Motor neuron (in vitro differentiated cells): ENCODE results near the gene GGTA1. TPM values are rescaled to one million over a fixed set of nuclear protein-coding genes. Genes with fewer than 3 reads are reported as not detected.
"Not testable (repeated sequence)": the region's sequence is repeated elsewhere in the genome, so short reads cannot be mapped to it uniquely, and the experiment has no call there.

Experiments
- ATAC-seq, 8 experiments: fragments of 200-7000 bp; cut with Tn5 transposase; replicated peaks in 6 of 8; 2 replicates each; pipeline ENCODE4 v1.8.0; 2021; ENCODE audit warnings: mild to moderate bottlenecking in 8 of 8, moderate library complexity in 8 of 8
- H3K27ac ChIP-seq, 2 donors: fragments of 250-450 bp; sonication (Bioruptor Pico); 2 replicates each; pipeline ENCODE4 v1.9.0; 2021; ENCODE audit warnings: antibody characterized with exemption in 2 of 2, mild to moderate bottlenecking in 2 of 2, moderate library complexity in 1 of 2
- H3K4me1 ChIP-seq, 2 donors: fragments of 250-450 bp; sonication (Bioruptor Pico); replicated peaks in 1 of 2; 2 replicates each; pipeline ENCODE4 v1.6.1; 2021; ENCODE audit warnings: antibody characterized with exemption in 2 of 2, mild to moderate bottlenecking in 2 of 2, moderate library complexity in 1 of 2
- H3K4me3 ChIP-seq, 5 donors: fragments of 250-450 bp; sonication (Bioruptor Pico); 2 replicates each; pipeline ENCODE4 v1.9.0; 2021; ENCODE audit warnings: antibody characterized with exemption in 5 of 5, mild to moderate bottlenecking in 5 of 5, moderate library complexity in 4 of 5
- WGBS, 10 experiments: fragments of 450-650 bp; shearing (Covaris generic); methylation state at CpG; one replicate each; pipeline ENCODE4 v1.0.0; 2022; 5-methylcytosine and 5-hydroxymethylcytosine counted together
- in situ Hi-C, 9 experiments: fragments of 400-800 bp; cut with MboI; loops; one replicate each; pipeline ENCODE4 v1.15.0; 2021; ENCODE audit warnings: low sequenced_read_pairs in 9 of 9, low pct_unique_long_range_greater_than_20kb in 2 of 9; ENCODE audit not compliant: unreplicated experiment in 9 of 9
- total RNA-seq, 8 experiments: library from RNA; unstranded; fragments of 300-600 nt; gene quantifications; 2 replicates each; pipeline versions ENCODE4 v1.2.3 to v1.2.4, GENCODE V29; 2022

GGTA1 gene
- total RNA-seq, 8 experiments from 2014 or later, result 0.05 to 1.9 (median 0.17) TPM; not detected in 1

- in situ Hi-C loops, result no loop called here
- H3K27ac ChIP-seq, result no peak overlapping the region
- no peak overlapping the region for H3K4me3 ChIP-seq
- ATAC-seq, result no peak
- peaks cover 0 to 6% of the 10 kb centered on the region in 2 donors for H3K4me1 ChIP-seq
- 25 to 100% (median 57%) methylated on average over 1 to 6 of the region's 6 CpGs; no CpG with 5 or more reads in 3 of the 10 experiments for WGBS, 10 experiments
Measured at GRCh38 chr9:121473229-121473628, 26.4 kb downstream of the GGTA1 start.

GRCh38 chr9:121472446-121472845 is 27.2 kb downstream of the GGTA1 start:
- in situ Hi-C loops, result no loop called here

GRCh38 chr9:121466142-121466541 is 33.5 kb downstream of the GGTA1 start:
- H3K4me3 ChIP-seq, result no peak overlapping the region
- peaks cover 0 to 6% of the 10 kb centered on the region in 2 donors for H3K4me1 ChIP-seq
- in situ Hi-C loops, result no loop called here
- 17 to 67% (median 33%) methylated on average over 1 of the region's 1 CpG; no CpG with 5 or more reads in 5 of the 10 experiments for WGBS, 10 experiments
- H3K27ac ChIP-seq, result no peak overlapping the region
- ATAC-seq, result no peak

More at GRCh38 chr9:121472446-121472845, 27.2 kb downstream of the GGTA1 start:
- WGBS, 10 experiments, result 20 to 58% (median 47%) methylated on average over 1 to 5 of the region's 5 CpGs; no CpG with 5 or more reads in 1 of the 10 experiments
- ATAC-seq, result peak in 3 of 8 experiments; percentile 69 to 87 (median 75)
- Histone ChIP-seq H3K4me1 (peaks cover 0 to 6% of the 10 kb centered on the region in 2 donors), H3K4me3 (no peak overlapping the region), H3K27ac (no peak overlapping the region)

- Histone ChIP-seq H3K4me3 (no peak overlapping the region), H3K27ac (no peak overlapping the region), H3K4me1 (no peaks in the 10 kb centered on the region)
- 17 to 100% (median 72%) methylated on average over 1 to 4 of the region's 4 CpGs for WGBS, 10 experiments
- in situ Hi-C loops, result no loop called here
- ATAC-seq, result no peak
Measured at GRCh38 chr9:121464968-121465367, 34.7 kb downstream of the GGTA1 start.

GRCh38 chr9:121463026-121463807 is 36.4 kb downstream of the GGTA1 start:
- peak in 3 of 8 experiments; percentile 30 to 65 (median 41) for ATAC-seq
- Histone ChIP-seq H3K4me1 (no peaks in the 10 kb centered on the region), H3K27ac (no peak overlapping the region), H3K4me3 (no peak overlapping the region)
- in situ Hi-C loops, result no loop called here
- WGBS, 10 experiments, result 25 to 81% (median 48%) methylated on average over 1 to 10 of the region's 10 CpGs; no CpG with 5 or more reads in 1 of the 10 experiments

- H3K4me1 ChIP-seq, result no peaks in the 10 kb centered on the region
- H3K4me3 ChIP-seq, result no peak overlapping the region
- in situ Hi-C loops, result no loop called here
- no peak overlapping the region for H3K27ac ChIP-seq
- ATAC-seq, result peak in 1 of 8 experiments; percentile 47
- WGBS, 10 experiments, result 0 to 40% (median 0%) methylated on average over 1 of the region's 1 CpG; no CpG with 5 or more reads in 4 of the 10 experiments
Measured at GRCh38 chr9:121459513-121459912, 40.1 kb downstream of the GGTA1 start.

GRCh38 chr9:121458449-121458848 is 41.2 kb downstream of the GGTA1 start:
- H3K4me1 ChIP-seq, H3K27ac ChIP-seq, ATAC-seq, H3K4me3 ChIP-seq, in situ Hi-C loops: not testable (repeated sequence)
- WGBS, 10 experiments, result 71 to 100% (median 86%) methylated on average over 1 to 4 of the region's 4 CpGs; no CpG with 5 or more reads in 3 of the 10 experiments

GRCh38 chr9:121455527-121456239 is 44.0 kb downstream of the GGTA1 start:
- Histone ChIP-seq H3K4me3 (no peak overlapping the region), H3K4me1 (no peaks in the 10 kb centered on the region), H3K27ac (no peak overlapping the region)
- in situ Hi-C loops, result no loop called here
- WGBS, 10 experiments, result 40 to 92% (median 68%) methylated on average over 1 to 7 of the region's 8 CpGs
- ATAC-seq, result no peak

GRCh38 chr9:121454972-121455371 is 44.7 kb downstream of the GGTA1 start:
- no peak overlapping the region for H3K4me3 ChIP-seq
- 0 to 100% (median 75%) methylated on average over 2 to 3 of the region's 3 CpGs; no CpG with 5 or more reads in 1 of the 10 experiments for WGBS, 10 experiments
- no peak for ATAC-seq
- no peaks in the 10 kb centered on the region for H3K4me1 ChIP-seq
- in situ Hi-C loops, result no loop called here
- no peak overlapping the region for H3K27ac ChIP-seq

GRCh38 chr9:121453232-121453892 is 46.3 kb downstream of the GGTA1 start:
- WGBS, 10 experiments, result 40 to 100% (median 65%) methylated on average over 1 to 6 of the region's 9 CpGs; no CpG with 5 or more reads in 4 of the 10 experiments
- Histone ChIP-seq H3K4me3 (no peak overlapping the region), H3K4me1 (no peaks in the 10 kb centered on the region), H3K27ac (no peak overlapping the region)
- no peak for ATAC-seq
- in situ Hi-C loops, result no loop called here

- in situ Hi-C loops, result no loop called here
Measured at GRCh38 chr9:121452085-121452484, 47.6 kb downstream of the GGTA1 start.

GRCh38 chr9:121451586-121451985 is 48.1 kb downstream of the GGTA1 start:
- no peak for ATAC-seq
- Histone ChIP-seq H3K4me1 (no peaks in the 10 kb centered on the region), H3K27ac (no peak overlapping the region), H3K4me3 (no peak overlapping the region)
- WGBS, 10 experiments, result 0 to 100% (median 67%) methylated on average over 1 to 2 of the region's 2 CpGs; no CpG with 5 or more reads in 5 of the 10 experiments
- in situ Hi-C loops, result no loop called here

More at GRCh38 chr9:121452085-121452484, 47.6 kb downstream of the GGTA1 start:
- Histone ChIP-seq H3K27ac (no peak overlapping the region), H3K4me1 (no peaks in the 10 kb centered on the region), H3K4me3 (no peak overlapping the region)
- WGBS, 10 experiments, result 35 to 100% (median 84%) methylated on average over 1 to 6 of the region's 6 CpGs; no CpG with 5 or more reads in 2 of the 10 experiments
- no peak for ATAC-seq

GRCh38 chr9:121450241-121450640 is 49.4 kb downstream of the GGTA1 start:
- in situ Hi-C loops, result no loop called here
- Histone ChIP-seq H3K27ac (no peak overlapping the region), H3K4me3 (no peak overlapping the region), H3K4me1 (no peaks in the 10 kb centered on the region)
- peak in 1 of 8 experiments; percentile 63 for ATAC-seq
- 0 to 80% (median 47%) methylated on average over 1 to 3 of the region's 3 CpGs; no CpG with 5 or more reads in 4 of the 10 experiments for WGBS, 10 experiments
